NCI-H2029 treated with DMSO at 0.1 percent for 48 hours (cell line): ENCODE measurements around the gene TRIM50.
"Not testable (repeated sequence)": the region's sequence is repeated elsewhere in the genome, so short reads cannot be mapped to it uniquely, and the experiment has no call there.

Source experiments
- DNase-seq: peaks from one replicate; lab custom pipeline; 2025; lab: John Stamatoyannopoulos, UW

Gene TRIM50

DNA sequence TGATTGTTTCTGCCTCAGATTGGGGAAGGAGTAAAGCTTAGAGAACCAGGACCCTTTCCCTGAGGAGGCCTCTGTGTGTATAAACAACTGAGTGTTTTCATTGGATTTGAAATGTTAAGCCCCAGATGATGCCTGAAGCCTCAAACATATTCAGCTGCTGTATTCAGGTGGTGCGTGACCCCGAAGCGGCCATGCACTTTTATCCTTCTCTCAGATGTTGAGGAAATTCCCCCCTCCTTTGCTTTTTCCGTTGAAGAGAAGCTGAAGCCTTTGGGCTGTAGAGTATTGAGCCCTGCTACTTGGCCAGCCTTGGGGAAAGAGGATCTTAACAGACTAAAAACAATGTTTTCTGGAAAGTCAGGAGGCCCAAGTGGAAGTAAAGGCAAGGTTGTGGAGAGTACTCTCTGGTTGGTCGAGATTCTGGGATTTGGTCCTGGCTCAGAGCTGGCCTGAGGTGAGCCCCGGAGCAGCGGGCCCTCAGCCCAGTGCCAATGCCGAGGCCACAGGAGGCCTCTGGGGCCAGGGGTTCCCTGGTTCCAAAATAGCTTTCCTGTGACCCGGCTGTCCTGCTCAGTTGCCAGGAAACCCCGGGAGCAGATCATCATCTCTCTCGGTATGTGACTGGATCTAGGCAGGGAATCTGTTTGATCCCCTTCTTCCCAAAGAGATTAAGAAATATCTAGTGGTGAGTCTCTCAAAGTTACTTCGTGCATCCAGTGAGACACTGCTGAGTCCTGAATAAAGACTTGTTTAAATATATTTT, 22.6 kb upstream of the TRIM50 start:
- DNase-seq = no peak

DNA sequence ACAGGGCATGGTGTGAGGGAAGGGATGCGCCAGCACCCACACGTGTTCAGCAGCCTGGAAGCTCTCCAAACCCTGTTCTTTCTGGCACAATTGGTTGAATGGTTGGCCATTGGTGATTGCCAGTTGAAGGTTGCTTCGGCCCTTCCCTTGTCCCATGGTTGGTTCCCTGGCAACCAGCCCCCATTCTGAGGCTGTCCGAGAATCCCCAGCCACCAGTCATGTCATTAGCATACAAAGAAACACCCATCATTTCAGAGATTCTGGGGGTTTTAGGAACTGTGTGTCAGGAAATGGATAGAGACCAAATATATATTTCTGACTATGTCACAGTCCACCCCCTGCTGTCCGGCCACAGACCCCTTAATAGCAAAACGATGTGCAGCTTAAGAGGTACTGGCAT, 21.9 kb upstream of the TRIM50 start:
- DNase-seq = no peak

DNA sequence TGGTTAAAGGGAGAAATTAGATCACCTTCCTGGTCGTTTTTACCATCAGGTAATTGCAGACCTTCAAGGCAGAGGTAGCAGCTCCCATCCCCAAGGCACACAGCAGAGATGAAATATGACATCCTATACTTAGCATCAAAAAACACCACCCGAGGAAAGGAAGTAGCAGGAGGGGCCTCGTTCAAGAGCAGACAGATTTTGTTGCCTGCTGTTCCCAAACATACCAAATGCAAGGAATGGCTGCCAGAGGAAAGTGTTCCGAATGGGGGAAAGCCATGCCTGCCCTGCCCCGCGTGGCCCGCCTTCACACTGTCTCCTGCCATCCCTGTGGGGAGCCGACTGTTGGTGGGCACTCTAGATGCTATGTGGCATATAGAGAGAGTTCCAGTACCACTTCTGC, 18.1 kb upstream of the TRIM50 start:
- DNase-seq = no peak

DNA sequence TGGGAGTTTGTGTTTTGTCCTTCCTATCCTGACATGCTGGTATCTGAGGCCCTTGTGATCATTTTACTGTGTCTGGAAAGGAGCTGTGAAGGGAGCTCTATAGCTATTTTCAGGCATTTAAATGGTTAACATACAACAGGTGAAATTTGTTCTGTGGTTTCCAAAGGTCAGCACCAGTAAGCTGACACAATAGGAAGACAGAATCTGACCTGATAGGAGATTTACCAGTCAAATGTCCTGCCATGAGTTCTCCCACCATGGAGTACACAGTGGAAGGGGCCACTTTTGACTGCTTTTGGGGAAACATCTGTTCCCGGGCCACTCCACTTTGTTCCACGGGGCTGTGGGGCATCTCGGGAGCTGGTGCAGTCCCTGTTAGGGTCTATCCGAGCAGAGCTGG, 17.7 kb upstream of the TRIM50 start:
- no peak for DNase-seq

DNA sequence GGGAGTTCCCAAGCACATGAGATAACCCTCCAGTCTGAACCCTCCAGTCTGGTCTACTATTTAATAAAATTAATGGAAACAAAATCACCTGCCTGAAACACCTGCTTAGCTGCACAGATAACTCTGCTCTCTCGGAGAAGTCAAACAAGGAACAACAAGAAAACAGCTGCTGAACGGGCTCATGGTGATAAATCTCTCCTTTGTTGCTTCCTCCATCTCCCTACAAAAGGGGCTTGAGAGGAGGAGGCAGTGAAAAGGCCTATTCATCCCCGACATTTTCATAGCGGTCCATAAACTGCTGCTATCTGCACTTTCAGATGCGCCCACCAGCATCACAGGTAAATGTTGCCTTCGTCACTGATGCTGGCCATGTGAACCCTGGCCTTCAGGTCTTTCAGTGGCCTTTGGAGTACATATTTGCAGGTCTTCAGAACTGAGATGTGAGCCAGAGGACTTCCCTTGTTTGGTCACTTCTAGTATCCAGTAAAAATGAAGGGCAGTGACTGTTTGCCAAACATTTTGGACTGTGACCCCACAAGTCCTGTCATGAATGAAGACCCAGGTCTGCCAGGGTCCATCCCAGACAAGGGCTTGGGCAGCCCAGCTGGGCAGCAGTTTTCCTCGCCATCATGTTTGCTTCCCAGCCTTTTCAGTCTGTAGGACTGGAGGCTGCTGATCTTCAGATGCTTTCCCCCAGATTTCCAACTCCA, 15.9 kb upstream of the TRIM50 start:
- no peak for DNase-seq

DNA sequence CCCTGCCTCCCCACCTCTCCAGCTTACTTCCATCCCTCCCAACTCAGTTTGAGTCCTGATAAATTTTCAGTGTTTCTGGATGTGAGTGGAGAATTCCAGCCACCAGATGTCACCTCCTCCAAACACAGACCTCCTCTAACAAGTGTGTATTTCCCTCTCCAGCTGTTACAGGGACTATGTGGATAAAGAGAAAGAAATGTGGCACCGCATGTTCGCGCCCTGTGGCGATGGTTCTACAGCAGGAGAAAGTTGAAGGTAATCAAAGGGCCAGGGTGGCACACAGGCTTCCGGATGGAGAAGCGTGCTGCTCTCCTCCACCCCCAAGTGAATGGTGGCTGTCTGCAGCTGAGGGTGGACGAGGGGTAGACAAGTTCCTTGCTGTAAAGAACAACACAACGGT, 14.8 kb upstream of the TRIM50 start:
- DNase-seq = no peak

DNA sequence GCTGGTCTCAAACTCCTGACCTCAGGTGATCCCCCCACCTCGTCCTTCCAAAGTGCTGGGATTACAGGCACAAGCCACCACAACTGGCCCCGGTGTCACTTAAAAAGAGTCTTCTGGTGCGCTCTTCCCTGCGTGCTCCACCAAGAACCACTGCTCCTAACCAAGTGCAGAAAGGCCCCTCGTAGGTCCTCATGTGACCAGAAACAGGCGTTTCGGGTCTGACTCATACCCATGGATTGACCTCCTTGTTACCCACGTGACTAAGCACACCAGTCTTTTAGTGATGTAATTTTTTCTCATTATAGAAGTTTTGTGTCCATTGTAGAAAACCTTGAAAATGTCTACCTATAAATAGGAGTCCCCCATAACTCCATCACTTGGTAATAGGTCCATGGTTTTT, 14.0 kb upstream of the TRIM50 start:
- DNase-seq = no peak

DNA sequence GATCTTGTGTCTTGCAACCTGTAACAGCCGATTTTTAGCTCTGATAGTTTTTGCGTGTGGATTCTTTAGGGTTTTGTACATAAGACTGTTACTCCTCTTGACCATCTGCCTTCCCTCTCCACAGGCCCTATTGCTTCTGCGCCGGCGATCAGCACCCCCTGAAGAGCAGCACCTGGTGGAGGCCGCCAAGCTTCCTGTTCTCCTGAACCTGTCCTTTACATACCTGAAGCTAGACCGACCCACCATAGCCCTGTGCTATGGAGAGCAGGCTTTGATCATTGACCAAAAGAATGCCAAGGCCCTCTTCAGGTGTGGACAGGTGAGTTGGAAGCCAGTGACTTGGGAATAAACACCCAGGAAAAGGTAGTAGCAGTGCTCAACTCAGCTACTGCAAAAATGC, 12.6 kb upstream of the TRIM50 start:
- DNase-seq = no peak

DNA sequence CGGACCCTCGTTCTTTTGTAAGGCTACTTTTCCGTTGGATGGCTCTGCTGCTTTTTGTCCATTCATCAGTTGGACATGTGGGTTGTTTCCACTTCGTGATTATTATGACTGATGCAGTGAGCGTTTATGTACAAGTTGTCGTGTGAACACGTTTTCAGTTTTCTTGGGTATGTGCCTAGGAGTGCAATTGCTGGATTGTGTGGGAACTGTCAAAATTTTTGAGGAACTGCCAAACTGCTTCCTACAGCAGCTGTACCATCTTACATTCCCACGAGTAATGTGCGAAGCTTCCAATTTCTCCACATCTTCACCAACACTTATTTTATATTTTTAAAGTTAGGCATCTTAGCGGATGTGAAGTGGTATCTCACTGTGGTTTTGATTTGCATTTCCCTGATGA, 10.4 kb upstream of the TRIM50 start:
- no peak for DNase-seq

DNA sequence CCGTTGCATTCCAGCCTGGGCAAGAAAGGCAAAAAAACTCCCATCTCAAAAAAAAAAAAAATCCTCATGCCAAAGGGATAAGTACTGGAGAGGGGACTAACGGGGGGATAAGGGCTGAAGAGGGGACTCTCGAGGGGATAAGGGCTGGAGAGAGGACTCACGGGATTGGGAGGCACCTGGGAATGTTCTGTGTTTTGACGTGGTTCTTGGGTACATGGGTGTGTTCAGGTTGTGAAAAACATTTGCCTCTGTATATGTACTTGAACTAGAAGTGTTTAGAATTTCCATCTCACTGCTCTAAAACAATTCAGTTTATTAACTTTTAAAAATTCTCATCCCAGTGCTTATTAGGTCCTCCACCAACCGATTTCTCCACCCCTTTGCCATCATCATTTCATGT, 4.6 kb upstream of the TRIM50 start:
- no peak for DNase-seq

DNA sequence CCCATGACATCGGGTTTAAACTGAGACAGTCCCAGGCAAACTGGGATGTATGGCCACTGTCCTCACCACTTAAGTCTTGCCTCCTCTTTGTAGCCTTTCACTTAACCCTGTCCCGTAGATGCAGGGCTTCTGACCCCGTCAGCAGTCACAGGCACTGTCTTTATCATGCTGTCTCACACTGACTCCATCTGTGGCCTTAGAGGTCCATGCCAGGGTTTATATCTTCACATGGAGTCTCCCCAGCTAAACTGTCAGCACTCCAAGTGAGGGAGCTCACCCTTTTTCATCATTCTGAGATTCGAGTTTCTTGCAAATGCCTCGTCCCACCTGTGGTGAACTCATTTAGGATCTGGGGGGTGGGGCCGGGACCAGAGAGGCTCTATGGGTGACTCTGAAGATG, 2.9 kb upstream of the TRIM50 start:
- no peak for DNase-seq

DNA sequence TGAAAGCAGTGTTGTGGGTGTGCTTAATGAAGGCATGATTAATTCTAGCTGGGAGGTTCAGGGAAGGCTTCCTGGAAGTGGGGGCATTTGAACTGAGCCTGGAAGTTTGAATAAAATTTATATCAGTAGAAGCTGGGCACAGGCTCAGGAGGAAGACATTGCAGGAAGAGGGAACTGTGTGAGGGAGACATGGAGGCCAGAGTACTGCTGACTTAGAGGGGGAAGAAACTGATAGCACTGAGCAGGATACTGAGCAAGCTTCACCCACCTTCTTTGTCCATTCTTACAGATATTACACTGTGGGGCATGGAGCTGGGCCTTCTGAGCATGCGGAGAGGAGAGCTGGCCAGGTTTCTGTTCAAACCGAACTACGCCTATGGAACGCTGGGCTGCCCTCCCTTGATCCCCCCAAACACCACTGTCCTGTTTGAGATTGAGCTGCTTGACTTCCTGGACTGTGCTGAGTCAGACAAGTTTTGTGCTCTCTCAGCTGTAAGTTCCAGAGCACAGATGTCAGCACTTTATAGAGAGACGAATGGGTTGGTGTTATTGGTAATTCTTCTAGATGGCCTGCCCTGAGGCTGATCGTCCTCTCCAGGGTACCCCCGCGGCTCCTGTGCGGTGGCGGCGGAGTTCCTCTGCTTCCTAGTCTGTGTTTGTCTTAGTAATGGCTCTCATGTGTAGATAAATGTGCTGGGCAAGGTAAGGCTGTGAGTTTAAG, 2.1 kb upstream of the TRIM50 start:
- DNase-seq = no peak

DNA sequence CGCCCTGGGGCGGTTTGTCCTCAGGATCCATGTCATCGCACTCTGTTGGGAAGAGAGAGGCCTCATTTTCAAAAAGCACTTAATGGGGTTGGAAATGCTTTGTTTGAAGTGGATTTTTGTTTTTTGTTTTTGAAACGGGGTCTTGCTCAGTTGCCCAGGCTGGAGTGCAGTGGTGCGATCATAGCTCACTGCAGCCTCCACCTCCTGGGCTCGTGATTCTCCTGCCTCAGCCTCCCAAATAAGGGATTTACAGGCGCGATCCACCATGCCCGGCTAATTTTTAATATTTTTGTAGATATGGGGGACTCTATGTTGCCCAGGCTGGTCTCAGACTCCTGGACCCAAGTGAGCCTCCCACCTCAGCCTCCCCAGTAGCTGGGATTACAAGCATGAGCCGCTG, 814 bp upstream of the TRIM50 start:
- DNase-seq = no peak

DNA sequence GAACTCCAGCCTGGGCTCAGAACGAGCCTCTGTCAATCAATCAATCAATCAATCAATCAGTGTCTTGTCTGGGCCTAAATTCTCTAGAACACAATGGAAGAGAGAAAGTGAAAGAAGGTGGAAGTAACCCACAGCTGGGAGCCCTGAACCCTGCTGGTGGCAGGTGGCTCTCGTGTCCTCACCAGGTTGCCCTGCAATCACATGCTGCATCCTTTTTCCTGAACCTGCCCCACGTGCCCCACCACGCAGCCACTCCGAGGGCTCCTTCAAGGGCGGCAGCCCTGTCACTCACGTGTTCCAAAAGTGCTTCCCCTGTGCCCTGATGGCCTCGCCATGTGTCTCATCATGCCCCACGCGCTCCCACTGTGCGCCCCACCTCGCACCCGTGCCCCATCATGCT, 433 bp downstream of the TRIM50 start:
- not testable (repeated sequence) for DNase-seq

DNA sequence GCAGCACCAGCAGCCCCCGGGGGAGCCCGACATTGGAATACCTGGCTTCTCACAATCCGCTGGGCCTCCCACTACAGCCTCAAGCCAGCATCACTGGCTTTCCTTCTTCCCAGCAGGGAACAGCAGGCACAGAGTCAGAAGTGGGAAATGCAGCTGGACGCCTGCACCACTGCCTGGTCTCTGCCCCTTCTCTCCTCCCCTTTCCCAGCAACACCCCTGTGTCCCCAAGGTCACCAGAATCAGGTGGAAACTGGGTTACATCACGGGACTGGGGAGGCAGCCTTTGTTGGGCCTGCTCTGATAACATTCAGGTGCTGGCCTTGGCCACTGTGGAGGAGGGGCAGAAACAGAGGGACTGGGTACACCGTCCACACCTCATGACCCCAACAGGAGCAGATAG, 2.5 kb downstream of the TRIM50 start:
- not testable (repeated sequence) for DNase-seq

DNA sequence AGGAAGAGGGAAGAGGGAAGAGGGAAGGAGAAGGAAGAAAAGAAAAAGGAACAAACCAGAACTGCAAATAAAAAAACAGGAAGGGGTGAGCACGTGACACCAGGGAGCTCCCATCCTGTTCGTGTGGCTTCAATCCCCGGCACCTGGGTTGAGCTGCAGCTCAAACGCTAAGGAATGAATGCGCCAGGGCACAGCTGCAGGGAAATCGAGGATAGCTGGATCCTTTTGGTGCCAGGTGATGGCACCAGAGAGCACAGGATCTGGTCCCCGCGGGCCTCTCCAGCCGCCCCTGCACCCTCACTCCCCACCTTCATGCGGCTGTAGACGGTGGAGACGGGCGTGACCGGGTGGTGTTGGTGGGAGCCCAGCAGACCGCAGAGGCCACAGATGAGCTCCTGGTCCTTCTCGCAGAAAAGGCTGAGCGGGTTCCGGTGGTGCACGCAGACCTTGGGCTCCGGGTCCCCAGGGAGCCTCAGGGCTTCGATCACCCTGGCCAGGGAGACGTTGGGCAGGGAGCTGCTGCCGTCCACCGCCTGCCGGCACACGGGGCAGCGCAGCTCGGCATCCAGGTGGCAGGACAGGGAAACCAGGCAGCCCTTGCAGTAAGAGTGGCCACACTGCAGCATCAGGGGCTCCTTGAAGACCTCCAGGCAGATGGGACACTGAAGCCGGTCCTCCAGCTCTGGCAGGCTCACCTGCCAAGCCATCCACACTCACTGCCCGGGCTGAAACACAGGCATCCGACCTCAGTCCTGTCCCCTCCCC, 3.6 kb downstream of the TRIM50 start:
- DNase-seq = peak; percentile 26

DNA sequence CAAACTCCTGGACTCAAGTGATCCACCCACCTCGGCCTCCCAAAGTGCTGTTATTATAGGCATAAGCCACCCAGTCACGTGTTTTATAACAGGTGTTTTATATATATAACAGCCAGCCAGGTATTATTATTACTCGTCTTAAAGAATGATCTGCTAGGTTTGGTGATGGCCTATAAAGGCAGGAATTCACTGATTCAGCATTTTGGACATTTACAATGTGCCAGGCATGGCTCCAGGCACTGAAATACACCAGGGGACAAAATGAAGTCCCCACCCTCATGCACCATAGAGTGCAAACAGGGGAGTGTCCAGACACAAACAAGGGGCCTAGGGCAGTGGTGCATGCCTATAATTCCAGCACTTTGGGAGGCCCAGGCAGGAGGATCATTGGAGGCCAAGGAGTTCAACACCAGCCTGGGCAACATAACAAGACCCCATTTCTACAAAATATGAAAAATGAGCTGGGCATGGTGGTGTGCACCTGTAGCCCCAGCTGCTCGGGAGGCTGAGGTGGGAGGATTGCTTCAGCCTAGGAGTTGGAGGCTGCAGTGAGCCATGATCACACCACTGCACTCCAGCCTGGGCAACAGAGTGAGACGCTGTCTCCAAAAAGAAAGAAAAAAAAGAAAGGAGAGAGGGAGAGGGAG, 4.3 kb downstream of the TRIM50 start:
- not testable (repeated sequence) for DNase-seq

DNA sequence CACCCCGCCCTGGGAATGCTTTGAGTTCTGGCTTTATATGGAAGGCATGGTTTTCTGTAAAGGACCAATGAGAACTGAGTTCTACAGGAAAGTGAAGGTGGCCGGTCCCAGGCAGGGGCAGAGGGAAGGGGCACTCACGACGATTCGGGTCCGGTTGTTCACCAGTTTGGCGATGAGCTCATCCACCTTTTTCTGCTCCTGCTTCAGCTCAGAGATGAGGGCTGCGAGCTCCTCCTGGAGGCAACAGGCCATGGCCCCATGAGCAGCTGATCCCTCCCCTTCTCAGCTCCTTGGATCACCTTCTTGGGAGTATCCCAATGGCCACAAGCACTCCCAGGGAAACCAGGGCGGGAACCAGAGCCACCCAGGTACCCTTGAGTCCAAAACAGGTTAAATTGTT, 7.9 kb downstream of the TRIM50 start:
- not testable (repeated sequence) for DNase-seq

DNA sequence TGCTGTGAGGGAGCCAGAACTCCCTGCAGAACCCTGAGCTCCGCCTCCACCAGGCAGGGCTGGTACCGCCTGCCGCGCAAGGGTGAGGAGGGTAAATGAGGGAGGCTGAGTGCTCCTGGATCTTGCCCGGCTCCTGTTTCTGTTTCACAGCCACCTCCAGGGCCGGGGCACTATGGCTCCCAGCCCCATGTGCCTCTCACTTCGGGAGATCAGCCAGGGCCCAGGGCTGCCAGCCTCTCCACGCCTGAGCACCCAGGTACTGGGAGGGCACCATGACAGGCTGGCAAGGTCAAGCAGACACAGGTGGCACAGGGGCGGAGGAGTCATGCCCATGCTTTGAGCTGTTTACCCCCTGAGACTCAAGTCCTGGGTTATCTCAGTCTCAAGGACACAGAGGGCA, 8.3 kb downstream of the TRIM50 start:
- DNase-seq = not testable (repeated sequence)

DNA sequence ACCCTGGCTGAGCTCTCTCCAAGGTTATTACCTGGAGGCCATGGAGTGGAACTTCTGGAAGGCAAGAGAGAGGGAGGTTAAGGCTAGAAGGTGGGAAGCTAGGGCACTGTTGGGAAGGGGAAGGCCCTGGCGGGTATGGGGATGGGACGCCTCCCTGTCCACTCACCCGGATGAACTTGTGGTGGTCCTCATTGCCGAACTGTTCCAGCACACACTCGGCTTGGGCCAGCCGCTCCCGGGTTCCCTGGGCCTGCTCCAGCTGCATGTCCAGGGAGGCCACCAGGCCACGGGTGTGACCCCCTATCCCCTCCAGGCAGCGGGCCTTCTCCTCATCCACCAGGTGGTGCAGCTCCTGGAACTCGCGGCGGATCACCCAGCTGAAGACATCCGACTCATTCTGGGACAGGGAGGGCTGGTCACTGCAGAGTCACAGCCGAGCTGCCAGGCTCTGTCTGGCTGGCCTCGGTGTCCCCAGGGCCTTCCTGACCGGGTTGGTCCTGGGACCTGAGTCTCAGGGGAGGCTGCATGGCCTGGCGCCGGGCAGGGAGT, 9.2 kb downstream of the TRIM50 start:
- not testable (repeated sequence) for DNase-seq

DNA sequence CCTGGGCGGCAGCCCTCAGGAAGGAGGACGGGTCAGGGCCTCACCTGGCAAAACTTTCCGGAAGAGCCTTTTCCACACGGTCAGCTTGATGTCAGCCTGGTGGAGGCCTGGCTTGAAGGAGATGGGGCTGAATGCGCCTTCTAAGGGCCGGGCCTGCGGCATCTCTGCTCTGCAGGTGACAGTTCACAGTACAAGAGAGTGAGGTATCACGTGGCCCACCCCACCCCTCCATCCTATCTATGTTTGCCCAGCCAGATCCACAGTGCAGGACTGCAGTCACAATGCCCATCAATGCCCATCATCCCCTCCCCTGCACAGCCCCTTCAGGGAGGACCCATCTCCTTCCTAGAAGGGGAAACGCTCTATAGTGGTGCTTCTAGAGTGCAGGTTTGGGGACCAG, 11.4 kb downstream of the TRIM50 start:
- DNase-seq = no peak

DNA sequence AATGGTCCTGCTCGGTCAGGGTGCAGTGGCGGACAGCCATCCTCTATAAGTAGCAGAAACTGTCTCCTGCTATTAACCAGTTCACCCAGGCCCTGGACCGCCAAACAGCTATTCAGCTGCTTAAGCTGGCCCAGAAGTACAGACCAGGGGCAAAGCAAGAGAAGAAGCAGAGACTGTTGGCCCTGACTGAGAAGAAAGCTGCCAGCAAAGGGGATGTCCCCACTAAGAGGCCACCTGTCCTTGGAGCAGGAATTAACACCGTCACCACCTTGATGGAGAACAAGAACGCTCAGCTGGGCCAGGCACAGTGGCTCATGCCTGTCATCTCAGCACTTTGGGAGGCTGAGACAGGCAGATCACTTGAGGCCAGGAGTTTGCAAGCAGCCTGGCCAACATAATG, 13.6 kb downstream of the TRIM50 start:
- DNase-seq = no peak
